Activated T-cell treated with anti-CD3 and anti-CD28 coated beads, Interleukin-2, amount 50 U/mL, for 24 hours (primary cell): ENCODE measurements around the gene PANK2.
"Not testable (repeated sequence)": the region's sequence is repeated elsewhere in the genome, so short reads cannot be mapped to it uniquely, and the experiment has no call there.

Source experiments
- DNase-seq: peaks from one replicate; pipeline ENCODE4 v3.0.0-alpha.2; 2020
- H3K27ac Mint-ChIP-seq: 2 replicates; pipeline ENCODE4 v1.8.0; 2020; ENCODE audit warnings: mild to moderate bottlenecking, mixed read lengths
- H3K27me3 Mint-ChIP-seq: 2 replicates; pipeline ENCODE4 v1.8.0; 2020; ENCODE audit warnings: mixed read lengths
- H3K36me3 Mint-ChIP-seq: 2 replicates; pipeline ENCODE4 v1.8.0; 2020; ENCODE audit warnings: low read depth, mixed read lengths
- H3K4me1 Mint-ChIP-seq: 2 replicates; pipeline ENCODE4 v1.8.0; 2020; ENCODE audit warnings: low read depth, mixed read lengths
- H3K4me3 Mint-ChIP-seq: 2 replicates; pipeline ENCODE4 v1.8.0; 2020; ENCODE audit warnings: mild to moderate bottlenecking, moderate library complexity, mixed read lengths
- H3K9me3 Mint-ChIP-seq: 2 replicates; pipeline ENCODE4 v1.8.0; 2020; ENCODE audit warnings: mixed read lengths

The PANK2 gene

GRCh38 chr20:3885715-3886114 is 3.5 kb upstream of the PANK2 start:
- peaks cover 40% of the 10 kb centered on the region for H3K36me3 Mint-ChIP-seq
- no peak overlapping the region for H3K27ac Mint-ChIP-seq
- H3K9me3 Mint-ChIP-seq = no peaks in the 10 kb centered on the region
- no peak for DNase-seq
- no peak overlapping the region for H3K4me3 Mint-ChIP-seq
- peaks cover 21% of the 10 kb centered on the region for H3K4me1 Mint-ChIP-seq
- H3K27me3 Mint-ChIP-seq = no peaks in the 10 kb centered on the region

- H3K36me3 Mint-ChIP-seq = peaks cover 64% of the 10 kb centered on the region
- peaks cover 43% of the 10 kb centered on the region for H3K4me1 Mint-ChIP-seq
These were observed 1.1 kb upstream of the PANK2 start for GRCh38 chr20:3887876-3888620.

GRCh38 chr20:3889489-3890397 is 556 bp downstream of the PANK2 start:
- Mint-ChIP-seq H3K36me3 (peaks cover 75% of the 10 kb centered on the region), H3K4me3 (peak overlapping the region; percentile 97), H3K4me1 (peaks cover 52% of the 10 kb centered on the region), H3K9me3 (no peaks in the 10 kb centered on the region), H3K27me3 (no peaks in the 10 kb centered on the region), H3K27ac (peak overlapping the region; percentile 98)
- peak; percentile 67 for DNase-seq

More at GRCh38 chr20:3887876-3888620, 1.1 kb upstream of the PANK2 start:
- Mint-ChIP-seq H3K4me3 (peak overlapping the region; percentile 95), H3K27ac (peak overlapping the region; percentile 95), H3K9me3 (no peaks in the 10 kb centered on the region), H3K27me3 (no peaks in the 10 kb centered on the region)
- DNase-seq = no peak

GRCh38 chr20:3890398-3890751 is 1.2 kb downstream of the PANK2 start:
- peak overlapping the region; percentile 97 for H3K4me3 Mint-ChIP-seq
- peaks cover 77% of the 10 kb centered on the region for H3K36me3 Mint-ChIP-seq
- H3K27ac Mint-ChIP-seq = peak overlapping the region; percentile 98
- DNase-seq = no peak
- H3K4me1 Mint-ChIP-seq = peaks cover 56% of the 10 kb centered on the region
- no peaks in the 10 kb centered on the region for H3K9me3 Mint-ChIP-seq
- no peaks in the 10 kb centered on the region for H3K27me3 Mint-ChIP-seq

GRCh38 chr20:3890999-3891929 is 2.1 kb downstream of the PANK2 start:
- H3K36me3 Mint-ChIP-seq = peaks cover 76% of the 10 kb centered on the region
- no peaks in the 10 kb centered on the region for H3K27me3 Mint-ChIP-seq
- peaks cover 57% of the 10 kb centered on the region for H3K4me1 Mint-ChIP-seq
- H3K4me3 Mint-ChIP-seq = peak overlapping the region; percentile 97
- no peaks in the 10 kb centered on the region for H3K9me3 Mint-ChIP-seq
- no peak for DNase-seq
- H3K27ac Mint-ChIP-seq = peak overlapping the region; percentile 98

GRCh38 chr20:3894796-3895195 is 5.6 kb downstream of the PANK2 start:
- H3K27me3 Mint-ChIP-seq = no peaks in the 10 kb centered on the region
- DNase-seq = no peak
- peaks cover 75% of the 10 kb centered on the region for H3K4me1 Mint-ChIP-seq
- peaks cover 81% of the 10 kb centered on the region for H3K36me3 Mint-ChIP-seq
- H3K27ac Mint-ChIP-seq = peak overlapping the region; percentile 30
- no peaks in the 10 kb centered on the region for H3K9me3 Mint-ChIP-seq
- H3K4me3 Mint-ChIP-seq = peak overlapping the region; percentile 13

GRCh38 chr20:3896302-3896701 is 7.1 kb downstream of the PANK2 start:
- Mint-ChIP-seq H3K36me3 (peaks cover 76% of the 10 kb centered on the region), H3K4me3 (no peak overlapping the region), H3K27ac (peak overlapping the region; percentile 85), H3K4me1 (peaks cover 78% of the 10 kb centered on the region), H3K27me3 (no peaks in the 10 kb centered on the region), H3K9me3 (no peaks in the 10 kb centered on the region)
- DNase-seq = no peak

- peak overlapping the region; percentile 85 for H3K27ac Mint-ChIP-seq
- peaks cover 78% of the 10 kb centered on the region for H3K4me1 Mint-ChIP-seq
- H3K9me3 Mint-ChIP-seq = no peaks in the 10 kb centered on the region
- no peaks in the 10 kb centered on the region for H3K27me3 Mint-ChIP-seq
- peaks cover 73% of the 10 kb centered on the region for H3K36me3 Mint-ChIP-seq
- no peak for DNase-seq
- H3K4me3 Mint-ChIP-seq = no peak overlapping the region
These were observed 7.8 kb downstream of the PANK2 start for GRCh38 chr20:3896853-3897583.

GRCh38 chr20:3898181-3898580 is 9.0 kb downstream of the PANK2 start:
- H3K27me3 Mint-ChIP-seq, H3K9me3 Mint-ChIP-seq, H3K4me3 Mint-ChIP-seq, DNase-seq: not testable (repeated sequence)
- Mint-ChIP-seq H3K36me3 (peaks cover 67% of the 10 kb centered on the region), H3K27ac (peak overlapping the region; percentile 18), H3K4me1 (peaks cover 74% of the 10 kb centered on the region)

GRCh38 chr20:3898639-3899038 is 9.5 kb downstream of the PANK2 start:
- H3K9me3 Mint-ChIP-seq = no peaks in the 10 kb centered on the region
- H3K27ac Mint-ChIP-seq = peak overlapping the region; percentile 71
- H3K4me1 Mint-ChIP-seq = peaks cover 71% of the 10 kb centered on the region
- no peaks in the 10 kb centered on the region for H3K27me3 Mint-ChIP-seq
- H3K4me3 Mint-ChIP-seq = no peak overlapping the region
- H3K36me3 Mint-ChIP-seq = peaks cover 63% of the 10 kb centered on the region
- no peak for DNase-seq

- Mint-ChIP-seq H3K4me3 (peak overlapping the region; percentile 16), H3K27me3 (no peaks in the 10 kb centered on the region), H3K36me3 (peaks cover 64% of the 10 kb centered on the region), H3K27ac (peak overlapping the region; percentile 78), H3K4me1 (peaks cover 81% of the 10 kb centered on the region), H3K9me3 (no peaks in the 10 kb centered on the region)
- DNase-seq = no peak
These were observed 11.0 kb downstream of the PANK2 start for GRCh38 chr20:3900187-3900604.

GRCh38 chr20:3901028-3901705 is 12.0 kb downstream of the PANK2 start:
- Mint-ChIP-seq H3K9me3 (no peaks in the 10 kb centered on the region), H3K27me3 (no peaks in the 10 kb centered on the region), H3K36me3 (peaks cover 57% of the 10 kb centered on the region), H3K4me1 (peaks cover 79% of the 10 kb centered on the region), H3K27ac (peak overlapping the region; percentile 79), H3K4me3 (peak overlapping the region; percentile 2)
- DNase-seq = no peak

GRCh38 chr20:3901706-3902440 is 12.7 kb downstream of the PANK2 start:
- DNase-seq = no peak
- H3K4me1 Mint-ChIP-seq = peaks cover 77% of the 10 kb centered on the region
- no peaks in the 10 kb centered on the region for H3K9me3 Mint-ChIP-seq
- H3K27me3 Mint-ChIP-seq = no peaks in the 10 kb centered on the region
- H3K27ac Mint-ChIP-seq = peak overlapping the region; percentile 79
- peaks cover 51% of the 10 kb centered on the region for H3K36me3 Mint-ChIP-seq
- H3K4me3 Mint-ChIP-seq = peak overlapping the region; percentile 2
